MCF 10A (cell line): ENCODE measurements around the gene HHATL. TPM values are rescaled to one million over a fixed set of nuclear protein-coding genes. Genes with fewer than 3 reads are reported as not detected.

Experiments
- BruUV-seq: library from RNA; stranded (reverse); fragments of 400-500 nt; replicated peaks from 2 replicates; lab custom pipeline; 2021; lab: Mats Ljungman, UMichigan
- CTCF ChIA-PET: fragments of 300-600 bp; sonication (Branson Sonifier 250); formaldehyde crosslinking; extraction: SDS; loops from one replicate; lab custom pipeline; 2021; ENCODE audit warnings: antibody characterized with exemption, inconsistent platforms; lab: Yijun Ruan, JAX
- POLR2A ChIA-PET: fragments of 300-600, 350-650 bp; sonication (Branson Sonifier 250); formaldehyde crosslinking; extraction: SDS; loops from one replicate; lab custom pipeline; 2020; ENCODE audit warnings: antibody characterized with exemption, inconsistent platforms; lab: Yijun Ruan, JAX
- DNase-seq: peaks from one replicate; pipeline ENCODE4 v3.0.0-alpha.2; 2018; ENCODE audit not compliant: unreplicated experiment
- H3K27ac Mint-ChIP-seq: one replicate; pipeline ENCODE4 v1.8.0; 2022; ENCODE audit warnings: mild to moderate bottlenecking, low read depth, mixed read lengths; ENCODE audit not compliant: unreplicated experiment
- H3K27me3 Mint-ChIP-seq: one replicate; pipeline ENCODE4 v1.8.0; 2022; ENCODE audit warnings: mixed read lengths; ENCODE audit not compliant: insufficient read depth, unreplicated experiment
- H3K36me3 Mint-ChIP-seq: one replicate; pipeline ENCODE4 v1.8.0; 2022; ENCODE audit warnings: mild to moderate bottlenecking, moderate library complexity, mixed read lengths; ENCODE audit not compliant: insufficient read depth, unreplicated experiment
- H3K4me1 Mint-ChIP-seq: one replicate; pipeline ENCODE4 v1.8.0; 2022; ENCODE audit warnings: mixed read lengths; ENCODE audit not compliant: insufficient read depth, unreplicated experiment
- H3K4me3 Mint-ChIP-seq: one replicate; pipeline ENCODE4 v1.8.0; 2022; ENCODE audit warnings: mild to moderate bottlenecking, moderate library complexity, mixed read lengths; ENCODE audit not compliant: unreplicated experiment
- H3K9me3 Mint-ChIP-seq: one replicate; pipeline ENCODE4 v1.8.0; 2022; ENCODE audit warnings: mixed read lengths; ENCODE audit not compliant: unreplicated experiment
- CTCF ChIP-seq: fragments of 200-600 bp; IDR thresholded peaks from one replicate; pipeline ENCODE4 v1.8.0; 2022; ENCODE audit warnings: antibody characterized with exemption, mild to moderate bottlenecking; ENCODE audit not compliant: unreplicated experiment
- intact Hi-C: fragments of 100-400 bp; cut with micrococcal nuclease; formaldehyde crosslinking; loops from 2 replicates; pipeline ENCODE4 v1.14.1; 2022
- total RNA-seq: library from RNA; stranded (reverse); gene quantifications from 2 replicates; pipeline ENCODE4 v1.2.3, GENCODE V29; 2022

HHATL gene
- total RNA-seq, 1 experiment from 2014 or later: not detected

- intact Hi-C loops: no loop called here
- CTCF ChIA-PET: interaction anchor here (0.6 kb wide), 1 partner anchor 87 kb away, joined by 3 read pairs; no protein-coding TSS in a partner anchor
- no peak for DNase-seq
- H3K36me3 Mint-ChIP-seq: peaks cover 7% of the 10 kb centered on the region
- no peak overlapping the region for H3K4me3 Mint-ChIP-seq
- TF ChIP-seq CTCF: no peak
- no peaks in the 10 kb centered on the region for H3K4me1 Mint-ChIP-seq
- BruUV-seq: no TSS peak
- POLR2A ChIA-PET: interaction anchor here (0.7 to 2.9 kb wide), 5 partner anchors 13 to 171 kb away, joined by 3 to 13 read pairs (median 4); partner anchors contain the start of gene KLHL40
- no peak overlapping the region for H3K27ac Mint-ChIP-seq
- no peaks in the 10 kb centered on the region for H3K9me3 Mint-ChIP-seq
- H3K27me3 Mint-ChIP-seq: no peaks in the 10 kb centered on the region
Measured at GRCh38 chr3:42667523-42668412, 34.8 kb downstream of the HHATL start.

DNA sequence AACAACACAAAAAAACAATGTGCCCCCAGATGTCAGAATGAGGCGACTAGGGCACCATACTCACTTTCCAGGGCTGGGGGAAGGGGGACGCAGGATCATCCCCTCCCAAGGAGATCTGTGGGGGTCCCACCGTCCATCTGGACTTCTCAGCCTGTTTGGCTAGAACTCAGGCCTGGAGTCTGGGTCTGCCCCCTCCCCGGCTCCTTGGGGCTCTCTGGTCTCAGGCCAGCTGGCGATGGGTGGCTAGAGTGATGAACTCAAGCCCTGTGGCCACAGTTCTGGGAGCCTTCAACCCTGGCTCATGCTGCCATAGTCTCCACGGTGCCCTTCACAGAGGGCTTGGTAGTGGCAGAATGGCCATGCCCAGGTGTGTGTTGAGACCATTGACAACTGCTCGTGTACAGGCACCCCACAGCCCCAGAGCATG is 35.5 kb downstream of the HHATL start:
- TF ChIP-seq CTCF: no peak
- no peak overlapping the region for H3K4me3 Mint-ChIP-seq
- no peaks in the 10 kb centered on the region for H3K9me3 Mint-ChIP-seq
- CTCF ChIA-PET: interaction anchor here (1.4 kb wide), 1 partner anchor 75 kb away, joined by 4 read pairs; no protein-coding TSS in a partner anchor
- TSS peak; percentile 7 for BruUV-seq
- H3K36me3 Mint-ChIP-seq: peaks cover 7% of the 10 kb centered on the region
- no peak for DNase-seq
- POLR2A ChIA-PET: interaction anchor here (0.5 to 2.9 kb wide), 3 partner anchors 13 to 26 kb away, joined by 3 to 13 read pairs (median 9); partner anchors contain the start of gene KLHL40
- H3K4me1 Mint-ChIP-seq: no peaks in the 10 kb centered on the region
- intact Hi-C loops: no loop called here
- no peaks in the 10 kb centered on the region for H3K27me3 Mint-ChIP-seq
- H3K27ac Mint-ChIP-seq: no peak overlapping the region

- Mint-ChIP-seq H3K27me3 (no peaks in the 10 kb centered on the region), H3K4me1 (no peaks in the 10 kb centered on the region), H3K27ac (no peak overlapping the region), H3K4me3 (no peak overlapping the region), H3K36me3 (peaks cover 7% of the 10 kb centered on the region), H3K9me3 (no peaks in the 10 kb centered on the region)
- ChIA-PET CTCF (interaction anchor here (0.6 to 1.4 kb wide), 3 partner anchors 76 to 103 kb away, joined by 3 to 4 read pairs (median 3); partner anchors contain the start of gene SEC22C), POLR2A (interaction anchor here (0.5 to 2.9 kb wide), 5 partner anchors 12 to 66 kb away, joined by 3 to 13 read pairs (median 6); partner anchors contain the start of genes KLHL40 and NKTR)
- intact Hi-C loops: no loop called here
- DNase-seq: no peak
- BruUV-seq: no TSS peak
- TF ChIP-seq CTCF: no peak
Measured at GRCh38 chr3:42666577-42666998, 36.0 kb downstream of the HHATL start.

DNA sequence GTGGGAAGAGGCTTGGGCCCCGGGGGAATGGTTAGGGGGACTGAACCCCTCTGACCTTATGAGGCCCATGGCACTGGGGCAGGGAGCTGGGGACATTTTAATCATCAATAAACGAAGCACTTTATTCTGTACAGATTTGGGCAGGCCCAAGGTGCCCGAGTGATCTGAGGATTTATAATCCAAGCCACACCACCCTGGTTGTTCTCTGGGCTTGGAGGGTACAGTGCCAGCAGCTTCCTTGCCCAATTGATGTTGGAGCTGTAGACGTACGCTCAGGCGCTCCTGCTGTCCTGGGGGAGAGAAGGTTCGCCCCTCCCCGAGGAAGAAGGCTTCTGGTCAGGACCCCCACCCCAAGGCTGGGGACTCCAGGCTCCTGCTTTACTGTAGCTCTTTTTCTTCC is 36.6 kb downstream of the HHATL start:
- no peak for TF ChIP-seq CTCF
- POLR2A ChIA-PET: interaction anchor here (0.5 to 2.9 kb wide), 6 partner anchors 9 to 1554 kb away, joined by 3 to 13 read pairs (median 4); partner anchors contain the start of genes KLHL40 and NKTR
- no peaks in the 10 kb centered on the region for H3K27me3 Mint-ChIP-seq
- intact Hi-C loops: no loop called here
- no peaks in the 10 kb centered on the region for H3K9me3 Mint-ChIP-seq
- DNase-seq: no peak
- CTCF ChIA-PET: interaction anchor here (0.6 to 1.4 kb wide), 8 partner anchors 15 to 258 kb away, joined by 3 to 5 read pairs (median 3); partner anchors contain the start of gene SEC22C
- peaks cover 9% of the 10 kb centered on the region for H3K36me3 Mint-ChIP-seq
- no peak overlapping the region for H3K27ac Mint-ChIP-seq
- BruUV-seq: no TSS peak
- H3K4me1 Mint-ChIP-seq: no peaks in the 10 kb centered on the region
- H3K4me3 Mint-ChIP-seq: no peak overlapping the region
